Upper lobe of left lung (tissue), 4 donors: ENCODE measurements around the gene FOXN1.

Source experiments
- CTCF ChIP-seq, 6 experiments: fragments of 450-650 bp in 4 of 6; fragments of 200-600 bp in 2 of 6; sonication (generic) in 2 of 6; IDR thresholded peaks; one replicate each; pipeline ENCODE4 v1.5.1; 2016 to 2019; ENCODE audit warnings: antibody characterized with exemption in 6 of 6
- POLR2A ChIP-seq, 4 donors: fragments of 450-650 bp; IDR thresholded peaks; one replicate each; pipeline ENCODE4 v1.5.1; 2016 to 2017; ENCODE audit warnings: antibody characterized with exemption in 4 of 4, mild to moderate bottlenecking in 2 of 4
- POLR2AphosphoS5 ChIP-seq, 2 donors: sonication (generic); formaldehyde crosslinking; IDR thresholded peaks; one replicate each; pipeline ENCODE4 v1.5.1; 2017; ENCODE audit warnings: antibody characterized with exemption in 2 of 2

- no peak for TF ChIP-seq CTCF (IDR thresholded peaks at IDR 0.05)
- TF ChIP-seq POLR2A (IDR thresholded peaks at IDR 0.05): no peak
- no peak for TF ChIP-seq POLR2AphosphoS5 (IDR thresholded peaks at IDR 0.05)
These were observed 20.2 kb downstream of the FOXN1 start for GRCh38 chr17:28526381-28526780.
